ENCODE data around the gene RHEX.

DNA sequence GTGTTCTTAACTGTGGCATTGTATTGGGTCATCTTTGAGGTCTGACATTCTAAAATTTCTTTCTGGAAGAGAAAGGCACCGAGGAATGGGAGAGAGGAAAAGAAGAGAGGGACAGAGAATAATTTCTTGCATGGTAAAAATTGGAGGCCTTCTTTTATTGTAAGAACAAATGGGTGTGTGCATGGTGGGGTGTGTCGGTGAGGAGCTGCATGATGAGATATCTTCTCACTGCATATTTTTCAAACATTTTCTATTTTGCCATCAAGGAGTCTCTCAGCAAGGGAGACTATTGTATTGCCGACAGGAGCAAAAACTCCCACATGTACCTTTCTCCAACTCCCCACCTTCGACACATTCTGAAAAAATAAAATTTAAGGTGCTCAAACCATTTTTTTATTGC lies 22.8 kb upstream of the RHEX start:
- TF ChIP-seq CHD2 (IDR thresholded peaks at IDR 0.05; ENCODE audit: low read length, partially characterized antibody) = no peak
- TF ChIP-seq, protein P1, sequence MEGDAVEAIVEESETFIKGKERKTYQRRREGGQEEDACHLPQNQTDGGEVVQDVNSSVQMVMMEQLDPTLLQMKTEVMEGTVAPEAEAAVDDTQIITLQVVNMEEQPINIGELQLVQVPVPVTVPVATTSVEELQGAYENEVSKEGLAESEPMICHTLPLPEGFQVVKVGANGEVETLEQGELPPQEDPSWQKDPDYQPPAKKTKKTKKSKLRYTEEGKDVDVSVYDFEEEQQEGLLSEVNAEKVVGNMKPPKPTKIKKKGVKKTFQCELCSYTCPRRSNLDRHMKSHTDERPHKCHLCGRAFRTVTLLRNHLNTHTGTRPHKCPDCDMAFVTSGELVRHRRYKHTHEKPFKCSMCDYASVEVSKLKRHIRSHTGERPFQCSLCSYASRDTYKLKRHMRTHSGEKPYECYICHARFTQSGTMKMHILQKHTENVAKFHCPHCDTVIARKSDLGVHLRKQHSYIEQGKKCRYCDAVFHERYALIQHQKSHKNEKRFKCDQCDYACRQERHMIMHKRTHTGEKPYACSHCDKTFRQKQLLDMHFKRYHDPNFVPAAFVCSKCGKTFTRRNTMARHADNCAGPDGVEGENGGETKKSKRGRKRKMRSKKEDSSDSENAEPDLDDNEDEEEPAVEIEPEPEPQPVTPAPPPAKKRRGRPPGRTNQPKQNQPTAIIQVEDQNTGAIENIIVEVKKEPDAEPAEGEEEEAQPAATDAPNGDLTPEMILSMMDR (IDR thresholded peaks at IDR 0.05) = no peak
- TF ChIP-seq, protein P2, sequence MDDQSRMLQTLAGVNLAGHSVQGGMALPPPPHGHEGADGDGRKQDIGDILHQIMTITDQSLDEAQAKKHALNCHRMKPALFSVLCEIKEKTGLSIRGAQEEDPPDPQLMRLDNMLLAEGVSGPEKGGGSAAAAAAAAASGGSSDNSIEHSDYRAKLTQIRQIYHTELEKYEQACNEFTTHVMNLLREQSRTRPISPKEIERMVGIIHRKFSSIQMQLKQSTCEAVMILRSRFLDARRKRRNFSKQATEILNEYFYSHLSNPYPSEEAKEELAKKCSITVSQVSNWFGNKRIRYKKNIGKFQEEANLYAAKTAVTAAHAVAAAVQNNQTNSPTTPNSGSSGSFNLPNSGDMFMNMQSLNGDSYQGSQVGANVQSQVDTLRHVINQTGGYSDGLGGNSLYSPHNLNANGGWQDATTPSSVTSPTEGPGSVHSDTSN (IDR thresholded peaks at IDR 0.05) = no peak
- TF ChIP-seq BHLHE40 (IDR thresholded peaks at IDR 0.05; ENCODE audit: low read depth, low read length) = no peak
- no peak for TF ChIP-seq CHD4 (IDR thresholded peaks at IDR 0.05; ENCODE audit: borderline replicate concordance)
- no peak for TF ChIP-seq POLR2AphosphoS2 (conservative IDR thresholded peaks at IDR 0.05; ENCODE audit: low read length)
- no peak for TF ChIP-seq SMC3 (IDR thresholded peaks at IDR 0.05)

Data from A549 (cell line).